Neural progenitor cell (in vitro differentiated cells): Measurements from ENCODE around the gene LEKR1. TPM values are rescaled to one million over a fixed set of nuclear protein-coding genes. Genes with fewer than 3 reads are reported as not detected.

Experiments
- DNase-seq: peaks from one replicate; pipeline ENCODE4 v3.0.0-alpha.2; 2016; ENCODE audit warnings: low spot score
- H2AFZ ChIP-seq: fragments of 200-600 bp; sonication (generic); replicated peaks from 2 replicates; pipeline ENCODE4 v1.6.1; 2016; ENCODE audit warnings: antibody characterized with exemption
- H3F3A ChIP-seq: fragments of 200-600 bp; sonication (generic); 2 replicates; pipeline ENCODE4 v1.6.1; 2016; ENCODE audit warnings: antibody characterized with exemption, low read depth
- H3K27ac ChIP-seq: fragments of 200-600 bp; sonication (generic); 2 replicates; pipeline ENCODE4 v1.5.1; 2016; ENCODE audit warnings: mild to moderate bottlenecking
- H3K27me3 ChIP-seq: fragments of 200-600 bp; sonication (generic); 2 replicates; pipeline ENCODE4 v1.6.1; 2016; ENCODE audit warnings: mild to moderate bottlenecking, moderate library complexity
- H3K36me3 ChIP-seq: fragments of 200-600 bp; sonication (generic); 2 replicates; pipeline ENCODE4 v1.5.1; 2016
- H3K4me1 ChIP-seq: fragments of 200-600 bp; sonication (generic); 2 replicates; pipeline ENCODE4 v1.6.1; 2016; ENCODE audit warnings: mixed run types
- H3K4me2 ChIP-seq: fragments of 200-600 bp; sonication (generic); 2 replicates; pipeline ENCODE4 v1.6.1; 2016
- H3K4me3 ChIP-seq: fragments of 200-600 bp; sonication (generic); 2 replicates; pipeline ENCODE4 v1.5.1; 2016
- H3K79me2 ChIP-seq: fragments of 200-600 bp; sonication (generic); 2 replicates; pipeline ENCODE4 v1.6.1; 2016; ENCODE audit warnings: low read depth
- H3K9ac ChIP-seq: fragments of 200-600 bp; sonication (generic); 2 replicates; pipeline ENCODE4 v1.6.1; 2016
- H3K9me3 ChIP-seq: fragments of 200-600 bp; sonication (generic); 2 replicates; pipeline ENCODE4 v1.5.1; 2016; ENCODE audit warnings: low read depth
- H4K20me1 ChIP-seq: fragments of 200-600 bp; sonication (generic); 2 replicates; pipeline ENCODE4 v1.6.1; 2016; ENCODE audit warnings: low read depth
- H3K27ac Mint-ChIP-seq: 3 replicates; pipeline ENCODE4 v1.8.0; 2021; ENCODE audit warnings: mixed read lengths
- H3K27me3 Mint-ChIP-seq: 2 replicates; pipeline ENCODE4 v1.8.0; 2022; ENCODE audit warnings: low read depth, mild to moderate bottlenecking, inconsistent platforms, moderate library complexity, mixed read lengths; ENCODE audit not compliant: insufficient read depth
- H3K36me3 Mint-ChIP-seq: 3 replicates; pipeline ENCODE4 v1.8.0; 2021; ENCODE audit warnings: mixed read lengths
- H3K4me1 Mint-ChIP-seq: 3 replicates; pipeline ENCODE4 v1.8.0; 2021; ENCODE audit warnings: mixed read lengths
- H3K4me3 Mint-ChIP-seq: 3 replicates; pipeline ENCODE4 v1.8.0; 2021; ENCODE audit warnings: mild to moderate bottlenecking, moderate library complexity, mixed read lengths
- H3K9me3 Mint-ChIP-seq: 3 replicates; pipeline ENCODE4 v1.8.0; 2020; ENCODE audit warnings: mixed read lengths
- EZH2 ChIP-seq: fragments of 200-600 bp; sonication (generic); IDR thresholded peaks from 2 replicates; pipeline ENCODE4 v1.6.1; 2017; ENCODE audit warnings: antibody characterized with exemption, mild to moderate bottlenecking, moderate library complexity
- EZH2phosphoT487 ChIP-seq: fragments of 200-600 bp; sonication (generic); IDR thresholded peaks from 2 replicates; pipeline ENCODE4 v1.6.1; 2017; ENCODE audit warnings: antibody characterized with exemption
- total RNA-seq: library from RNA; depleted of rRNA; stranded (reverse); fragments of >200 nt; gene quantifications from 2 replicates; pipeline ENCODE4 v1.2.3, GENCODE V29; 2015; ENCODE audit warnings: low replicate concordance
- TF ChIP-seq, protein P1 (sequence below): fragments of 200-600 bp; sonication (generic); IDR thresholded peaks from 2 replicates; pipeline ENCODE4 v1.5.1; 2017; ENCODE audit warnings: antibody characterized with exemption, mild to moderate bottlenecking

LEKR1 gene
- total RNA-seq, 1 donor from 2014 or later = 1.9 TPM

GRCh38 chr3:157058392-157059071 lies 232.4 kb downstream of the LEKR1 start:
- no peaks in the 10 kb centered on the region for H3K79me2 ChIP-seq
- Mint-ChIP-seq H3K27ac (no peak overlapping the region), H3K4me3 (no peak overlapping the region), H3K27me3 (peaks cover 4% of the 10 kb centered on the region), H3K36me3 (no peaks in the 10 kb centered on the region), H3K9me3 (peaks cover 7% of the 10 kb centered on the region), H3K4me1 (peaks cover 10% of the 10 kb centered on the region)
- H3K4me1 ChIP-seq = no peaks in the 10 kb centered on the region
- no peak overlapping the region for H3K9ac ChIP-seq
- no peak overlapping the region for H3K27ac ChIP-seq
- TF ChIP-seq, protein P1, sequence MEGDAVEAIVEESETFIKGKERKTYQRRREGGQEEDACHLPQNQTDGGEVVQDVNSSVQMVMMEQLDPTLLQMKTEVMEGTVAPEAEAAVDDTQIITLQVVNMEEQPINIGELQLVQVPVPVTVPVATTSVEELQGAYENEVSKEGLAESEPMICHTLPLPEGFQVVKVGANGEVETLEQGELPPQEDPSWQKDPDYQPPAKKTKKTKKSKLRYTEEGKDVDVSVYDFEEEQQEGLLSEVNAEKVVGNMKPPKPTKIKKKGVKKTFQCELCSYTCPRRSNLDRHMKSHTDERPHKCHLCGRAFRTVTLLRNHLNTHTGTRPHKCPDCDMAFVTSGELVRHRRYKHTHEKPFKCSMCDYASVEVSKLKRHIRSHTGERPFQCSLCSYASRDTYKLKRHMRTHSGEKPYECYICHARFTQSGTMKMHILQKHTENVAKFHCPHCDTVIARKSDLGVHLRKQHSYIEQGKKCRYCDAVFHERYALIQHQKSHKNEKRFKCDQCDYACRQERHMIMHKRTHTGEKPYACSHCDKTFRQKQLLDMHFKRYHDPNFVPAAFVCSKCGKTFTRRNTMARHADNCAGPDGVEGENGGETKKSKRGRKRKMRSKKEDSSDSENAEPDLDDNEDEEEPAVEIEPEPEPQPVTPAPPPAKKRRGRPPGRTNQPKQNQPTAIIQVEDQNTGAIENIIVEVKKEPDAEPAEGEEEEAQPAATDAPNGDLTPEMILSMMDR = no peak
- TF ChIP-seq EZH2 (no peak), EZH2phosphoT487 (no peak)
- no peak overlapping the region for H3K4me3 ChIP-seq
- no peak overlapping the region for H2AFZ ChIP-seq
- H3K36me3 ChIP-seq = no peaks in the 10 kb centered on the region
- H3K9me3 ChIP-seq = no peaks in the 10 kb centered on the region
- DNase-seq = no peak
- no peak overlapping the region for H3K4me2 ChIP-seq
- no peaks in the 10 kb centered on the region for H4K20me1 ChIP-seq
- H3K27me3 ChIP-seq = peaks cover 7% of the 10 kb centered on the region
- H3F3A ChIP-seq = no peaks in the 10 kb centered on the region

- H3K36me3 Mint-ChIP-seq = no peaks in the 10 kb centered on the region
- Histone ChIP-seq H3K4me3 (no peak overlapping the region), H3K9ac (no peak overlapping the region), H3K4me1 (no peaks in the 10 kb centered on the region), H3K27ac (no peak overlapping the region), H3K9me3 (no peaks in the 10 kb centered on the region), H3K4me2 (no peak overlapping the region), H3K79me2 (no peaks in the 10 kb centered on the region), H4K20me1 (no peaks in the 10 kb centered on the region), H3K27me3 (peaks cover 13% of the 10 kb centered on the region), H2AFZ (no peak overlapping the region), H3F3A (no peaks in the 10 kb centered on the region), H3K36me3 (no peaks in the 10 kb centered on the region)
- no peak for TF ChIP-seq EZH2
- TF ChIP-seq EZH2phosphoT487 = no peak
- TF ChIP-seq, protein P1 = no peak
- peaks cover 16% of the 10 kb centered on the region for H3K4me1 Mint-ChIP-seq
- H3K27ac Mint-ChIP-seq = no peak overlapping the region
- H3K9me3 Mint-ChIP-seq = peaks cover 7% of the 10 kb centered on the region
- no peak for DNase-seq
- H3K27me3 Mint-ChIP-seq = peaks cover 4% of the 10 kb centered on the region
- H3K4me3 Mint-ChIP-seq = no peak overlapping the region
Observed at GRCh38 chr3:157059181-157059580, 233.0 kb downstream of the LEKR1 start.

DNA sequence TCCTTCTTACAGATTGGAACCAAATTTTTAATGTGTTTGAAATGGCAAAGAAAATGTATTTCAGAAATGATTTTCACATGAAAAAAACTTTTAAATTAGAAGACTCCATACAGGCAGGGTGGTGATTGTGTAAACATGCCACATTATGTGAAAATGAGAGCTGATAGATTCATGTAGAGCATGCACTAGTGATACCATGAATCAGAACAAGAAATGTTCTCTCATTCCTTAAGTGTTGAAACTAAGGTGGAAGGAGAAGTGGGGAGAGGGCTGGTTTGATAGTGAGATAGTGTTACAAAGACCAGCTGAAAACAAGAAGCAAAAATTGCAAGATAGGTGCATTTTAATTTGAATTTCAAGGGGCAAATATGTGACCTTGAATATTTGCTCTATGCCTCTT lies 233.5 kb downstream of the LEKR1 start:
- Mint-ChIP-seq H3K4me1 (peaks cover 21% of the 10 kb centered on the region), H3K27me3 (peaks cover 2% of the 10 kb centered on the region), H3K27ac (no peak overlapping the region), H3K9me3 (peaks cover 7% of the 10 kb centered on the region), H3K36me3 (no peaks in the 10 kb centered on the region), H3K4me3 (no peak overlapping the region)
- H3K4me3 ChIP-seq = no peak overlapping the region
- DNase-seq = no peak
- H3K9me3 ChIP-seq = no peaks in the 10 kb centered on the region
- H3K9ac ChIP-seq = no peak overlapping the region
- no peaks in the 10 kb centered on the region for H4K20me1 ChIP-seq
- no peaks in the 10 kb centered on the region for H3K79me2 ChIP-seq
- H3K27me3 ChIP-seq = peaks cover 18% of the 10 kb centered on the region
- TF ChIP-seq, protein P1 = no peak
- TF ChIP-seq EZH2 = no peak
- TF ChIP-seq EZH2phosphoT487 = no peak
- H3K27ac ChIP-seq = no peak overlapping the region
- H2AFZ ChIP-seq = no peak overlapping the region
- no peaks in the 10 kb centered on the region for H3F3A ChIP-seq
- no peaks in the 10 kb centered on the region for H3K36me3 ChIP-seq
- no peak overlapping the region for H3K4me2 ChIP-seq
- no peaks in the 10 kb centered on the region for H3K4me1 ChIP-seq
